ENCODE measurements around the gene DDX3X.
A peak's percentile ranks its signal among the peaks of the same experiment; 100 is the strongest.
"Not testable (repeated sequence)": the region's sequence is repeated elsewhere in the genome, so short reads cannot be mapped to it uniquely, and the experiment has no call there.

Gene DDX3X

GRCh38 chrX:41333744-41334362, at the start of gene DDX3X:
TSS of gene DDX3X (plus strand) at chrX:41334162. CDS start at chrX:41334253, 91 bp downstream.
- DNase-seq: peak; percentile 85

- DNase-seq: not testable (repeated sequence)
Measured at GRCh38 chrX:41285928-41286327, 48.0 kb upstream of the DDX3X start.

- DNase-seq: no peak
Measured at GRCh38 chrX:41288641-41289040, 45.3 kb upstream of the DDX3X start.

GRCh38 chrX:41289095-41289494, 44.9 kb upstream of the DDX3X start:
- no peak for DNase-seq

GRCh38 chrX:41291309-41291708, 42.7 kb upstream of the DDX3X start:
- DNase-seq: no peak

GRCh38 chrX:41293269-41293668, 40.7 kb upstream of the DDX3X start:
- DNase-seq: no peak

GRCh38 chrX:41300758-41301437, 33.1 kb upstream of the DDX3X start:
- no peak for DNase-seq

- DNase-seq: no peak
Measured at GRCh38 chrX:41301438-41301824, 32.5 kb upstream of the DDX3X start.

GRCh38 chrX:41302370-41302769, 31.6 kb upstream of the DDX3X start:
- DNase-seq: no peak

- no peak for DNase-seq
Measured at GRCh38 chrX:41303013-41303412, 30.9 kb upstream of the DDX3X start.

- no peak for DNase-seq
Measured at GRCh38 chrX:41304178-41304577, 29.8 kb upstream of the DDX3X start.

GRCh38 chrX:41308884-41309647, 24.9 kb upstream of the DDX3X start:
- DNase-seq: no peak

- DNase-seq: peak; percentile 2
Measured at GRCh38 chrX:41312786-41313185, 21.2 kb upstream of the DDX3X start.

- DNase-seq: no peak
Measured at GRCh38 chrX:41313419-41313818, 20.5 kb upstream of the DDX3X start.

- DNase-seq: no peak
Measured at GRCh38 chrX:41314204-41314603, 19.8 kb upstream of the DDX3X start.

GRCh38 chrX:41314881-41315280, 19.1 kb upstream of the DDX3X start:
- no peak for DNase-seq

GRCh38 chrX:41316266-41316665, 17.7 kb upstream of the DDX3X start:
- not testable (repeated sequence) for DNase-seq

GRCh38 chrX:41317477-41318208, 16.3 kb upstream of the DDX3X start:
- no peak for DNase-seq

- DNase-seq: no peak
Measured at GRCh38 chrX:41320393-41320792, 13.6 kb upstream of the DDX3X start.

- no peak for DNase-seq
Measured at GRCh38 chrX:41322821-41323603, 10.9 kb upstream of the DDX3X start.

- no peak for DNase-seq
Measured at GRCh38 chrX:41326431-41326830, 7.5 kb upstream of the DDX3X start.

- DNase-seq: no peak
Measured at GRCh38 chrX:41327341-41327740, 6.6 kb upstream of the DDX3X start.

- no peak for DNase-seq
Measured at GRCh38 chrX:41329101-41329500, 4.9 kb upstream of the DDX3X start.
